ENCODE results near the gene GMCL2.

GRCh38 chr5:178149199-178149932 is 37.8 kb downstream of the GMCL2 start:
- TF ChIP-seq CTCF (IDR thresholded peaks at IDR 0.05; ENCODE audit: poor library complexity, severe bottlenecking) (no peak), TAF1 (IDR thresholded peaks at IDR 0.05; ENCODE audit: low read depth) (no peak), REST (IDR thresholded peaks at IDR 0.05; ENCODE audit: borderline replicate concordance) (no peak), POLR2AphosphoS5 (IDR thresholded peaks at IDR 0.05) (no peak), MXI1 (conservative IDR thresholded peaks at IDR 0.05; ENCODE audit: poor library complexity, severe bottlenecking) (no peak), EP300 (conservative IDR thresholded peaks at IDR 0.05; ENCODE audit: poor library complexity, severe bottlenecking) (no peak), EZH2 (IDR thresholded peaks at IDR 0.05; ENCODE audit: borderline replicate concordance, insufficient read depth, low read length, poor library complexity, severe bottlenecking) (no peak), RAD21 (conservative IDR thresholded peaks at IDR 0.05) (no peak)
